Activated T-cell treated with anti-CD3 and anti-CD28 coated beads, Interleukin-2, amount 50 U/mL, for 24 hours (primary cell): ENCODE measurements around the gene ZNF200.
"Not testable (repeated sequence)": the region's sequence is repeated elsewhere in the genome, so short reads cannot be mapped to it uniquely, and the experiment has no call there.

ENCODE experiments used
- DNase-seq: peaks from one replicate; pipeline ENCODE4 v3.0.0-alpha.2; 2020
- H3K27ac Mint-ChIP-seq: 2 replicates; pipeline ENCODE4 v1.8.0; 2020; ENCODE audit warnings: mild to moderate bottlenecking, mixed read lengths
- H3K27me3 Mint-ChIP-seq: 2 replicates; pipeline ENCODE4 v1.8.0; 2020; ENCODE audit warnings: mixed read lengths
- H3K36me3 Mint-ChIP-seq: 2 replicates; pipeline ENCODE4 v1.8.0; 2020; ENCODE audit warnings: low read depth, mixed read lengths
- H3K4me1 Mint-ChIP-seq: 2 replicates; pipeline ENCODE4 v1.8.0; 2020; ENCODE audit warnings: low read depth, mixed read lengths
- H3K4me3 Mint-ChIP-seq: 2 replicates; pipeline ENCODE4 v1.8.0; 2020; ENCODE audit warnings: mild to moderate bottlenecking, moderate library complexity, mixed read lengths
- H3K9me3 Mint-ChIP-seq: 2 replicates; pipeline ENCODE4 v1.8.0; 2020; ENCODE audit warnings: mixed read lengths

ZNF200 gene

GRCh38 chr16:3182608-3183444, 52.1 kb downstream of the ZNF200 start:
- Mint-ChIP-seq H3K9me3 (no peaks in the 10 kb centered on the region), H3K27me3 (peaks cover 92% of the 10 kb centered on the region), H3K27ac (peak overlapping the region; percentile 94), H3K4me3 (peak overlapping the region; percentile 79), H3K4me1 (peaks cover 37% of the 10 kb centered on the region), H3K36me3 (no peaks in the 10 kb centered on the region)
- DNase-seq: peak; percentile 84

- H3K27me3 Mint-ChIP-seq: peaks cover 92% of the 10 kb centered on the region
- peak overlapping the region; percentile 94 for H3K27ac Mint-ChIP-seq
- not testable (repeated sequence) for H3K36me3 Mint-ChIP-seq, DNase-seq, H3K9me3 Mint-ChIP-seq
- H3K4me1 Mint-ChIP-seq: peaks cover 32% of the 10 kb centered on the region
- peak overlapping the region; percentile 79 for H3K4me3 Mint-ChIP-seq
Observed at GRCh38 chr16:3182293-3182607, 52.7 kb downstream of the ZNF200 start.

- Mint-ChIP-seq H3K4me1 (peaks cover 30% of the 10 kb centered on the region), H3K9me3 (no peaks in the 10 kb centered on the region), H3K27ac (peak overlapping the region; percentile 66), H3K36me3 (no peaks in the 10 kb centered on the region), H3K27me3 (peaks cover 92% of the 10 kb centered on the region), H3K4me3 (no peak overlapping the region)
- peak; percentile 44 for DNase-seq
Observed at GRCh38 chr16:3180445-3180878, 54.5 kb downstream of the ZNF200 start.

- Mint-ChIP-seq H3K27me3 (peaks cover 93% of the 10 kb centered on the region), H3K9me3 (no peaks in the 10 kb centered on the region), H3K27ac (no peak overlapping the region), H3K4me1 (peaks cover 34% of the 10 kb centered on the region), H3K36me3 (no peaks in the 10 kb centered on the region), H3K4me3 (no peak overlapping the region)
- no peak for DNase-seq
Observed at GRCh38 chr16:3179651-3180050, 55.3 kb downstream of the ZNF200 start.

- Mint-ChIP-seq H3K27ac (peak overlapping the region; percentile 88), H3K9me3 (no peaks in the 10 kb centered on the region), H3K4me3 (peak overlapping the region; percentile 50), H3K27me3 (peaks cover 81% of the 10 kb centered on the region), H3K36me3 (no peaks in the 10 kb centered on the region), H3K4me1 (peaks cover 40% of the 10 kb centered on the region)
- peak; percentile 74 for DNase-seq
Observed at GRCh38 chr16:3175157-3176093, 59.5 kb downstream of the ZNF200 start.

GRCh38 chr16:3174618-3175148, 60.3 kb downstream of the ZNF200 start:
- Mint-ChIP-seq H3K4me3 (peak overlapping the region; percentile 59), H3K27me3 (peaks cover 79% of the 10 kb centered on the region)

GRCh38 chr16:3173892-3174617, 60.9 kb downstream of the ZNF200 start:
- Mint-ChIP-seq H3K27me3 (peaks cover 79% of the 10 kb centered on the region), H3K4me1 (peaks cover 42% of the 10 kb centered on the region), H3K36me3 (no peaks in the 10 kb centered on the region), H3K27ac (no peak overlapping the region), H3K9me3 (no peaks in the 10 kb centered on the region), H3K4me3 (peak overlapping the region; percentile 59)
- peak; percentile 48 for DNase-seq

More at GRCh38 chr16:3174618-3175148, 60.3 kb downstream of the ZNF200 start:
- peaks cover 42% of the 10 kb centered on the region for H3K4me1 Mint-ChIP-seq
- H3K9me3 Mint-ChIP-seq: no peaks in the 10 kb centered on the region
- H3K27ac Mint-ChIP-seq: no peak overlapping the region
- DNase-seq: no peak
- no peaks in the 10 kb centered on the region for H3K36me3 Mint-ChIP-seq
